ENCODE measurements around the gene KRT6A. TPM values are rescaled to one million over a fixed set of nuclear protein-coding genes. Genes with fewer than 3 reads are reported as not detected.

KRT6A gene
- total RNA-seq, 1 donor from 2014 or later: not detected

DNA sequence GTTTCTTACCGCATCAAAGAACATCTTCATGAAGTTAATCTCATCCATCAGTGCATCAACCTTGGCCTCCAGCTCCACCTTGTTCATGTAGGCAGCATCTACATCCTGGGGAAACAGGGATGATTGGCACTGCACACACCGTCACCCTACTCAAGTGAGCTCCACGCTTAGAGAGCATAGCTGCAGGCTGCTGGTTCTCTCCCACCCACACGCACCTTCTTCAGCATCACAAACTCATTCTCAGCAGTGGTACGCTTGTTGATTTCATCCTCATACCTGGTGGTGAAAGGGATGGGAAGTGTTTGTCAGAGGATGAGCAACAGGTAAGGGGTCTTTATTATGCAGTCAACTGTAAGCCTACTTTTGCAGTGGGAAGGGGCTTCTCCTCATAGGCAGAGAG, 24.8 kb upstream of the KRT6A start:
- Mint-ChIP-seq H3K27me3 (peaks cover 35% of the 10 kb centered on the region), H3K4me1 (ENCODE audit: low read depth) (no peaks in the 10 kb centered on the region), H3K9me3 (ENCODE audit: low read depth) (no peaks in the 10 kb centered on the region), H3K27ac (no peak overlapping the region), H3K4me3 (ENCODE audit: low read depth) (no peak overlapping the region), H3K36me3 (ENCODE audit: insufficient read depth) (no peaks in the 10 kb centered on the region)
- TF ChIP-seq, protein P1, sequence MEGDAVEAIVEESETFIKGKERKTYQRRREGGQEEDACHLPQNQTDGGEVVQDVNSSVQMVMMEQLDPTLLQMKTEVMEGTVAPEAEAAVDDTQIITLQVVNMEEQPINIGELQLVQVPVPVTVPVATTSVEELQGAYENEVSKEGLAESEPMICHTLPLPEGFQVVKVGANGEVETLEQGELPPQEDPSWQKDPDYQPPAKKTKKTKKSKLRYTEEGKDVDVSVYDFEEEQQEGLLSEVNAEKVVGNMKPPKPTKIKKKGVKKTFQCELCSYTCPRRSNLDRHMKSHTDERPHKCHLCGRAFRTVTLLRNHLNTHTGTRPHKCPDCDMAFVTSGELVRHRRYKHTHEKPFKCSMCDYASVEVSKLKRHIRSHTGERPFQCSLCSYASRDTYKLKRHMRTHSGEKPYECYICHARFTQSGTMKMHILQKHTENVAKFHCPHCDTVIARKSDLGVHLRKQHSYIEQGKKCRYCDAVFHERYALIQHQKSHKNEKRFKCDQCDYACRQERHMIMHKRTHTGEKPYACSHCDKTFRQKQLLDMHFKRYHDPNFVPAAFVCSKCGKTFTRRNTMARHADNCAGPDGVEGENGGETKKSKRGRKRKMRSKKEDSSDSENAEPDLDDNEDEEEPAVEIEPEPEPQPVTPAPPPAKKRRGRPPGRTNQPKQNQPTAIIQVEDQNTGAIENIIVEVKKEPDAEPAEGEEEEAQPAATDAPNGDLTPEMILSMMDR (IDR thresholded peaks at IDR 0.05; ENCODE audit: unreplicated experiment): no peak
- DNase-seq (ENCODE audit: low spot score, unreplicated experiment): peak; percentile 1

DNA sequence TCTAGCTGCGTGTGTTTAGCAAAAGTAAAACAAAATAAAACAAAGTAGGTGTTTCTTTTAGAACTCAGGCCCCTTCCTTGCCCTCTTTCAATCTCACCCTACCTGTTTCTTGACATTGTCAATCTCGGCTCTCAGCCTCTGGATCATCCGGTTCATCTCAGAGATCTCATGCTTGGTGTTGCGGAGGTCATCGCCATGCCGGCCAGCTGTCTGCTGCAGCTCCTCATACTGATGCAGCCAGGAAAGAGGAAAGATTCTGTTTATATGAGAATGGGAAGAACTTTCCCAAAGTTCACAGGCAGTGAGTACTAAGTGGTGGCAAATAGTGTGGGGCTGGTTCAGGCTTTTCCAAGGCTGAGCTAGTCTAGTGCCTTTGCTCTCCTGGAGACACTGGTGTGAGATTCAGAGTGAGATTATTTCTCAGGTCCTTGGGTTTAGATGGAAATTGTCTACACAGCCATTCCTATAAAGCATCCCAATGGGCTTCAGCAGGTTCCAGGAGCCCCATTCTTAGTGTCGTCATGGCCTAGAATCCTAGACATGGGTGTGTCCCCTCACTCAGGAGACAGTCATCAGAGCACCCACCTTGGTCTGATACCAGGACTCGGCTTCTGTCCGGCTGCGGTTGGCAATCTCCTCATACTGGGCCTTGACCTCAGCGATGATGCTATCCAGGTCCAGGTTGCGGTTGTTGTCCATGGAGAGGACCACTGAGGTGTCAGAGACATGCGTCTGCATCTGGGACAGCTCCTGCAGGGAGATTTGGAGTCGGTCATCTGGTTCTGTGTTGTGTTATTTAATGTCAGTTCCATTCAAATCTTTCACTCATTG, 24.2 kb upstream of the KRT6A start:
- H3K27ac Mint-ChIP-seq: no peak overlapping the region
- TF ChIP-seq, protein P1 (IDR thresholded peaks at IDR 0.05; ENCODE audit: unreplicated experiment): no peak
- peak; percentile 5 for DNase-seq (ENCODE audit: low spot score, unreplicated experiment)
- no peak overlapping the region for H3K4me3 Mint-ChIP-seq (ENCODE audit: low read depth)
- no peaks in the 10 kb centered on the region for H3K4me1 Mint-ChIP-seq (ENCODE audit: low read depth)
- H3K36me3 Mint-ChIP-seq (ENCODE audit: insufficient read depth): no peaks in the 10 kb centered on the region
- H3K27me3 Mint-ChIP-seq: peaks cover 35% of the 10 kb centered on the region
- H3K9me3 Mint-ChIP-seq (ENCODE audit: low read depth): no peaks in the 10 kb centered on the region

DNA sequence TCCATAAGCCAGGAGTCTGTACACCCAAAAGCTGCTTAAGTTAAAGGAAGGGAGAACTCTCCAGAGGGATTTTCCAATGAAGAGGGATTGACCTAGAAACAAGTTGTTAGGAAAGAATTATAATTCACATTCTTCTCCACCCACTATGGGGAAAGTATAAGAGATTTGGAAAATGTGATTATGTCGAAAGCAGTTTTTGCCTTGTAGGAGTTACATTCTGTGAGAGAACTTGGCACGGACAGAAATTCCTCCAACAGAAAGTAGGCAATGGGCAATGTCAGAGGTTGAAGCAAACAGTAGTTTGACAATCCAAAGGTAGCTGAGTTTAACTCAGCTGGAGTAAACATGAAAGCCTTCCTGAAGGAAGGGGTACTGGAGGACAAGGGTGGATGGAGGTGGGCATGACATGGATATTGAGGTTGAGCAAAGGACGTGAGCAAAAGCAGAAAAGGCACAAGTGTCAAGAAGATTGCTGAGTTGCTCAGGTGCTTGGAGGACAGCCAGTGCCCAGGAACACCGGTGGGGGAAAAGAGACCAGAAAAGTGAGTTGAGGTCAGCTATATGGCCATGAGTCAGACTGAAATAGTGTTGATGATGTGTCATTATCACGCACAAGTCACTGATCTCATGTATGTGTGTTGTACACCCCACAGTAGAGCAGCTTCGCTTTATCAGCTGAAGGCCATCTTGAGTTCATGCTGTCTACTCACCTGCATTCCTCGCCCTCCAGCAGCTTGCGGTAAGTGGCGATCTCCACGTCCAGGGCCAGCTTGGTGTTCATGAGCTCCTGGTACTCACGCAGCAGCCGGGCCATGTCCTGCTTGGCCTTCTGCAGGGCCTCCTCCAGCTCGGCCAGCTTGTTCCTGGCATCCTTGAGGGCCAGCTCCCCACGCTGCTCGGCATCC, 23.1 kb upstream of the KRT6A start:
- TF ChIP-seq, protein P1 (IDR thresholded peaks at IDR 0.05; ENCODE audit: unreplicated experiment): no peak
- Mint-ChIP-seq H3K4me3 (ENCODE audit: low read depth) (no peak overlapping the region), H3K36me3 (ENCODE audit: insufficient read depth) (no peaks in the 10 kb centered on the region), H3K4me1 (ENCODE audit: low read depth) (no peaks in the 10 kb centered on the region), H3K27ac (no peak overlapping the region), H3K27me3 (peaks cover 32% of the 10 kb centered on the region), H3K9me3 (ENCODE audit: low read depth) (no peaks in the 10 kb centered on the region)
- peak; percentile 2 for DNase-seq (ENCODE audit: low spot score, unreplicated experiment)

DNA sequence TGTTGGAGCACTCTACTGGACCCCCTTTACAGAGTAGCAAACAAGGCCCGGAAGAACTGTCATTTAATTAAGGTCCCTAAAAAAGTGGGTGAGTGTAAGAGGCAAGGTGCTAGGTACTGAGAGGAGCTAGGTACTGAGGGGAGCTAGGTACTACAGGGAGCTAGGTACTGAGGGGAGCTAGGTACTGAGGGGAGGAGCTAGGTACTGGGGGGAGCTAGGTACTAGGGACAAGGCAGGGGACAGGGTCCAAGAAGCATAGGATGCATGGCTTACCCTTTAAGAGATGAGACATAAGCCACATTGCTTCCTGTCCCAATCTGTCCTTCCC, 22.2 kb upstream of the KRT6A start:
- Mint-ChIP-seq H3K4me1 (ENCODE audit: low read depth) (no peaks in the 10 kb centered on the region), H3K4me3 (ENCODE audit: low read depth) (no peak overlapping the region), H3K9me3 (ENCODE audit: low read depth) (peaks cover 1% of the 10 kb centered on the region), H3K27me3 (peaks cover 28% of the 10 kb centered on the region), H3K27ac (no peak overlapping the region), H3K36me3 (ENCODE audit: insufficient read depth) (no peaks in the 10 kb centered on the region)
- TF ChIP-seq, protein P1 (IDR thresholded peaks at IDR 0.05; ENCODE audit: unreplicated experiment): no peak
- DNase-seq (ENCODE audit: low spot score, unreplicated experiment): no peak

DNA sequence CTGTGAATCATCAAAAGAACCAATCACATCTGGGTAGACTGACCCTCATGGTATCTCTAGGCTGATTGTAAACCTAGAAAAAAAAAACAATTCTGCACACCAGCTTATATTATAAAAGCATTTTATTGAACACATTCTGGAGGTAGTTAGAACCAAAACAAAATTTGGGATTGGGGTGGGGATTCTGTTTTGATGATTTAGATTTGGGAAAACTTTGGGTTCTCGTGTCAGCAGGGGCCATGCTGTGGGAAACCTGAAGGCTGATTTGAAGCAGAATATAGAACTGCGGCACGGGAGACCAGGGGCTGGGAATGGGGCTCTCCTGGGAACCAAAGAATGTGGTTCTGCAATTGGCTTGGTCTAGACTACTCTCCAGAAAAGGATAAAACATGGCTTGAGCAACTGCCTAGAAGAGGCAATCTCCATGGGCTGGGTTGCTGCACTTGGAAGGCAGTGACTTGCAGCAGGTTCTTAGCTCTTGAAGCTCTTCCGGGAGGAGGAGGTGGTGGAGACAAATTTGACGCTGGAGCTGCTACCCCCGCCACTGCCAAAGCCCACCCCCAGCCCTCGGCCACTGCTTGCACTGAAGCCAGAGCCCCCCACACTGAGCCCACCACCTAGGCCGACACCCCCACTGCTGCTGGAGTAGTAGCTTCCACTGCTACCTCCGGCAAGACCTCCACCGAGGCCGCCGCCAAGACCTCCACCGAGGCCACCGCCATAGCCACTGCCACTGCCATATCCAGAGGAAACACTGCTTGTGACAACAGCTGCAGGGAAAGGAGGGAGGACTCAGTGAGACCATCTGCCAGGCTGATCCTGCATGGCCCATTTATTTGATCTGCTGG, 21.6 kb upstream of the KRT6A start:
- TF ChIP-seq, protein P1 (IDR thresholded peaks at IDR 0.05; ENCODE audit: unreplicated experiment): no peak
- H3K27ac Mint-ChIP-seq: no peak overlapping the region
- peaks cover 3% of the 10 kb centered on the region for H3K9me3 Mint-ChIP-seq (ENCODE audit: low read depth)
- H3K4me1 Mint-ChIP-seq (ENCODE audit: low read depth): no peaks in the 10 kb centered on the region
- peak; percentile 7 for DNase-seq (ENCODE audit: low spot score, unreplicated experiment)
- peaks cover 28% of the 10 kb centered on the region for H3K27me3 Mint-ChIP-seq
- no peak overlapping the region for H3K4me3 Mint-ChIP-seq (ENCODE audit: low read depth)
- no peaks in the 10 kb centered on the region for H3K36me3 Mint-ChIP-seq (ENCODE audit: insufficient read depth)

All from progenitor cell of endocrine pancreas (in vitro differentiated cells).